Suprapubic skin (tissue), 4 donors: ENCODE data around the gene FRYL. TPM values are rescaled to one million over a fixed set of nuclear protein-coding genes. Genes with fewer than 3 reads are reported as not detected.

ENCODE experiments used
- DNase-seq, 2 donors: peaks; one replicate each; pipeline ENCODE4 v3.0.0-alpha.2; 2019; ENCODE audit warnings: low spot score in 2 of 2
- H3K27ac ChIP-seq: fragments of 200-600 bp; sonication (generic); one replicate; pipeline ENCODE4 v1.5.1; 2019
- H3K27me3 ChIP-seq: fragments of 200-600 bp; sonication (generic); one replicate; pipeline ENCODE4 v1.5.1; 2019
- H3K36me3 ChIP-seq: fragments of 200-600 bp; sonication (generic); one replicate; pipeline ENCODE4 v1.5.1; 2019
- H3K4me1 ChIP-seq: fragments of 200-600 bp; sonication (generic); one replicate; pipeline ENCODE4 v1.5.1; 2019
- H3K4me3 ChIP-seq: fragments of 200-600 bp; sonication (generic); one replicate; pipeline ENCODE4 v1.5.1; 2019; ENCODE audit warnings: mild to moderate bottlenecking
- H3K9me3 ChIP-seq: fragments of 200-600 bp; sonication (generic); one replicate; pipeline ENCODE4 v1.5.1; 2019
- CTCF ChIP-seq, 2 donors: fragments of 200-600 bp in 1 of 2; fragments of 450-650 bp in 1 of 2; sonication (generic) in 1 of 2; IDR thresholded peaks; one replicate each; pipeline ENCODE4 v1.5.1; 2016 to 2019; ENCODE audit warnings: antibody characterized with exemption in 2 of 2, mild to moderate bottlenecking in 1 of 2, moderate library complexity in 1 of 2
- EP300 ChIP-seq: sonication (generic); formaldehyde crosslinking; IDR thresholded peaks from one replicate; pipeline ENCODE4 v1.6.1; 2017; ENCODE audit warnings: antibody characterized with exemption
- POLR2A ChIP-seq, 2 donors: fragments of 450-650 bp; IDR thresholded peaks; one replicate each; pipeline ENCODE4 v1.6.1; 2017; ENCODE audit warnings: antibody characterized with exemption in 2 of 2, mild to moderate bottlenecking in 2 of 2, moderate library complexity in 2 of 2
- POLR2AphosphoS5 ChIP-seq, 3 donors: sonication (generic); formaldehyde crosslinking; IDR thresholded peaks; one replicate each; pipeline ENCODE4 v1.6.1; 2017; ENCODE audit warnings: antibody characterized with exemption in 3 of 3
- WGBS: methylation state at CpG from one replicate; pipeline ENCODE4 v1.1.5; 2018; 5-methylcytosine and 5-hydroxymethylcytosine counted together
- total RNA-seq, 4 donors: library from RNA; depleted of rRNA; stranded (reverse); fragments of >200 nt; gene quantifications; one replicate each; pipeline ENCODE4 v1.1.0, GENCODE V29; 2016

The FRYL gene
- total RNA-seq, 4 donors from 2014 or later = 48.4 to 168 (median 73.5) TPM

- H3K4me1 ChIP-seq = no peaks in the 10 kb centered on the region
- peaks cover 73% of the 10 kb centered on the region for H3K36me3 ChIP-seq
- H3K27me3 ChIP-seq = no peaks in the 10 kb centered on the region
- no peaks in the 10 kb centered on the region for H3K9me3 ChIP-seq
- no peak overlapping the region for H3K27ac ChIP-seq
- TF ChIP-seq POLR2AphosphoS5 (IDR thresholded peaks at IDR 0.05) (no peak), EP300 (no peak), POLR2A (IDR thresholded peaks at IDR 0.05) (no peak), CTCF (IDR thresholded peaks at IDR 0.05) (no peak)
- no peak overlapping the region for H3K4me3 ChIP-seq
- no peak for DNase-seq
- WGBS = 96% methylated on average over 2 of the region's 2 CpGs
Measured at GRCh38 chr4:48585401-48585800, 194.7 kb downstream of the FRYL start.

- Histone ChIP-seq H3K27ac (no peak overlapping the region), H3K4me3 (no peak overlapping the region), H3K27me3 (no peaks in the 10 kb centered on the region), H3K4me1 (no peaks in the 10 kb centered on the region), H3K9me3 (no peaks in the 10 kb centered on the region), H3K36me3 (peaks cover 48% of the 10 kb centered on the region)
- no peak for DNase-seq
- no peak for TF ChIP-seq EP300
- no peak for TF ChIP-seq POLR2AphosphoS5 (IDR thresholded peaks at IDR 0.05)
- TF ChIP-seq POLR2A (IDR thresholded peaks at IDR 0.05) = no peak
- TF ChIP-seq CTCF (IDR thresholded peaks at IDR 0.05) = peak; percentile 77 to 78
- WGBS = 6% methylated on average over 3 of the region's 3 CpGs
Measured at GRCh38 chr4:48578132-48578968, 201.7 kb downstream of the FRYL start.

- no peaks in the 10 kb centered on the region for H3K9me3 ChIP-seq
- no peak for DNase-seq
- H3K27ac ChIP-seq = no peak overlapping the region
- no peaks in the 10 kb centered on the region for H3K4me1 ChIP-seq
- no peaks in the 10 kb centered on the region for H3K27me3 ChIP-seq
- peaks cover 52% of the 10 kb centered on the region for H3K36me3 ChIP-seq
- TF ChIP-seq EP300 (no peak), POLR2AphosphoS5 (IDR thresholded peaks at IDR 0.05) (no peak), CTCF (IDR thresholded peaks at IDR 0.05) (no peak), POLR2A (IDR thresholded peaks at IDR 0.05) (no peak)
- no peak overlapping the region for H3K4me3 ChIP-seq
- WGBS = 90% methylated on average over 6 of the region's 6 CpGs
Measured at GRCh38 chr4:48575964-48576363, 204.1 kb downstream of the FRYL start.

GRCh38 chr4:48571471-48571870, 208.6 kb downstream of the FRYL start:
- Histone ChIP-seq H3K36me3 (peaks cover 81% of the 10 kb centered on the region), H3K27me3 (no peaks in the 10 kb centered on the region), H3K4me1 (no peaks in the 10 kb centered on the region), H3K9me3 (no peaks in the 10 kb centered on the region), H3K4me3 (no peak overlapping the region), H3K27ac (no peak overlapping the region)
- WGBS = 81% methylated on average over 1 of the region's 1 CpG
- DNase-seq = no peak
- TF ChIP-seq POLR2AphosphoS5 (IDR thresholded peaks at IDR 0.05) (no peak), POLR2A (IDR thresholded peaks at IDR 0.05) (no peak), CTCF (IDR thresholded peaks at IDR 0.05) (no peak), EP300 (no peak)

- Histone ChIP-seq H3K36me3 (peaks cover 80% of the 10 kb centered on the region), H3K9me3 (no peaks in the 10 kb centered on the region), H3K27ac (no peak overlapping the region), H3K4me3 (no peak overlapping the region), H3K4me1 (no peaks in the 10 kb centered on the region), H3K27me3 (no peaks in the 10 kb centered on the region)
- no peak for DNase-seq
- WGBS = 93% methylated on average over 9 of the region's 9 CpGs
- TF ChIP-seq EP300 (no peak), POLR2A (IDR thresholded peaks at IDR 0.05) (no peak), CTCF (IDR thresholded peaks at IDR 0.05) (no peak), POLR2AphosphoS5 (IDR thresholded peaks at IDR 0.05) (no peak)
Measured at GRCh38 chr4:48570646-48571220, 209.3 kb downstream of the FRYL start.
